Activated T-helper 1 cell treated with anti-CD3 and anti-CD28 coated beads, Interleukin-12 subunit alpha, Interleukin-12 subunit beta, Interleukin-2, Interleukin-4 antibody, amounts not matched to agents 30 ng/mL and 10 ng/mL and 1 ng/mL, durations not matched to agents 14 hours and 24 hours and 36 hours (primary cell): Measurements from ENCODE around the gene CARD14. TPM values are rescaled to one million over a fixed set of nuclear protein-coding genes. Genes with fewer than 3 reads are reported as not detected.

Source experiments
- DNase-seq: peaks from one replicate; pipeline ENCODE4 v3.0.0; 2021; ENCODE audit warnings: low spot score
- H3K27ac Mint-ChIP-seq: one replicate; pipeline ENCODE4 v1.8.0; 2021; ENCODE audit warnings: mild to moderate bottlenecking, mixed read lengths
- H3K27me3 Mint-ChIP-seq: one replicate; pipeline ENCODE4 v1.8.0; 2022; ENCODE audit warnings: mild to moderate bottlenecking, moderate library complexity, mixed read lengths; ENCODE audit not compliant: insufficient read depth
- H3K36me3 Mint-ChIP-seq: one replicate; pipeline ENCODE4 v1.8.0; 2021; ENCODE audit warnings: low read depth, mixed read lengths
- H3K4me1 Mint-ChIP-seq: one replicate; pipeline ENCODE4 v1.8.0; 2021; ENCODE audit warnings: low read depth, mixed read lengths
- H3K4me3 Mint-ChIP-seq: one replicate; pipeline ENCODE4 v1.8.0; 2021; ENCODE audit warnings: mild to moderate bottlenecking, moderate library complexity, mixed read lengths
- H3K9me3 Mint-ChIP-seq: one replicate; pipeline ENCODE4 v1.8.0; 2021; ENCODE audit warnings: mixed read lengths
- intact Hi-C: fragments of 100-400 bp; cut with micrococcal nuclease; formaldehyde crosslinking; loops from one replicate; pipeline ENCODE4 v1.15.1; 2024
- total RNA-seq: library from RNA; stranded (reverse); gene quantifications from 2 replicates; pipeline ENCODE4 v1.2.3, GENCODE V29; 2022

CARD14 gene
- total RNA-seq, 1 donor from 2014 or later = not detected

GRCh38 chr17:80158846-80159245, 11.0 kb upstream of the CARD14 start:
- intact Hi-C loops = no loop called here
- H3K36me3 Mint-ChIP-seq = no peaks in the 10 kb centered on the region
- H3K9me3 Mint-ChIP-seq = peaks cover 21% of the 10 kb centered on the region
- no peak for DNase-seq
- no peak overlapping the region for H3K4me3 Mint-ChIP-seq
- no peaks in the 10 kb centered on the region for H3K4me1 Mint-ChIP-seq
- H3K27me3 Mint-ChIP-seq = peaks cover 21% of the 10 kb centered on the region
- no peak overlapping the region for H3K27ac Mint-ChIP-seq

- Mint-ChIP-seq H3K27me3 (peaks cover 21% of the 10 kb centered on the region), H3K27ac (no peak overlapping the region), H3K9me3 (peaks cover 12% of the 10 kb centered on the region), H3K4me3 (no peak overlapping the region), H3K4me1 (no peaks in the 10 kb centered on the region), H3K36me3 (no peaks in the 10 kb centered on the region)
- intact Hi-C loops = no loop called here
- DNase-seq = no peak
Measured at GRCh38 chr17:80160536-80160935, 9.3 kb upstream of the CARD14 start.

- no peak for DNase-seq
- Mint-ChIP-seq H3K27ac (no peak overlapping the region), H3K4me3 (no peak overlapping the region), H3K9me3 (no peaks in the 10 kb centered on the region), H3K27me3 (peaks cover 21% of the 10 kb centered on the region), H3K36me3 (no peaks in the 10 kb centered on the region), H3K4me1 (no peaks in the 10 kb centered on the region)
- intact Hi-C loops = no loop called here
Measured at GRCh38 chr17:80163336-80163735, 6.5 kb upstream of the CARD14 start.

GRCh38 chr17:80164185-80164584, 5.6 kb upstream of the CARD14 start:
- no peak for DNase-seq
- intact Hi-C loops = no loop called here
- Mint-ChIP-seq H3K27ac (no peak overlapping the region), H3K36me3 (no peaks in the 10 kb centered on the region), H3K4me3 (no peak overlapping the region), H3K9me3 (no peaks in the 10 kb centered on the region), H3K27me3 (peaks cover 20% of the 10 kb centered on the region), H3K4me1 (no peaks in the 10 kb centered on the region)

- H3K36me3 Mint-ChIP-seq = no peaks in the 10 kb centered on the region
- H3K27me3 Mint-ChIP-seq = peaks cover 13% of the 10 kb centered on the region
- DNase-seq = no peak
- intact Hi-C loops = no loop called here
- H3K4me1 Mint-ChIP-seq = no peaks in the 10 kb centered on the region
- H3K27ac Mint-ChIP-seq = no peak overlapping the region
- H3K4me3 Mint-ChIP-seq = no peak overlapping the region
- no peaks in the 10 kb centered on the region for H3K9me3 Mint-ChIP-seq
Measured at GRCh38 chr17:80166446-80166845, 3.4 kb upstream of the CARD14 start.

- no peak overlapping the region for H3K27ac Mint-ChIP-seq
- H3K4me1 Mint-ChIP-seq = no peaks in the 10 kb centered on the region
- H3K36me3 Mint-ChIP-seq = no peaks in the 10 kb centered on the region
- peaks cover 15% of the 10 kb centered on the region for H3K27me3 Mint-ChIP-seq
- intact Hi-C loops = no loop called here
- DNase-seq = no peak
- H3K4me3 Mint-ChIP-seq = no peak overlapping the region
- H3K9me3 Mint-ChIP-seq = no peaks in the 10 kb centered on the region
Measured at GRCh38 chr17:80168371-80168770, 1.5 kb upstream of the CARD14 start.

GRCh38 chr17:80169107-80169506, 723 bp upstream of the CARD14 start:
- Mint-ChIP-seq H3K4me3 (no peak overlapping the region), H3K36me3 (no peaks in the 10 kb centered on the region), H3K27ac (no peak overlapping the region), H3K9me3 (no peaks in the 10 kb centered on the region), H3K4me1 (no peaks in the 10 kb centered on the region), H3K27me3 (peaks cover 15% of the 10 kb centered on the region)
- DNase-seq = no peak
- intact Hi-C loops = no loop called here

- Mint-ChIP-seq H3K27ac (no peak overlapping the region), H3K4me1 (no peaks in the 10 kb centered on the region), H3K36me3 (no peaks in the 10 kb centered on the region), H3K27me3 (peaks cover 15% of the 10 kb centered on the region), H3K9me3 (no peaks in the 10 kb centered on the region), H3K4me3 (no peak overlapping the region)
- no peak for DNase-seq
- intact Hi-C loops = no loop called here
Measured at GRCh38 chr17:80171681-80172080, 1.9 kb downstream of the CARD14 start.

GRCh38 chr17:80173126-80173525, 3.3 kb downstream of the CARD14 start:
- Mint-ChIP-seq H3K27ac (no peak overlapping the region), H3K27me3 (peaks cover 10% of the 10 kb centered on the region), H3K4me1 (no peaks in the 10 kb centered on the region), H3K36me3 (no peaks in the 10 kb centered on the region), H3K9me3 (no peaks in the 10 kb centered on the region), H3K4me3 (no peak overlapping the region)
- DNase-seq = no peak
- intact Hi-C loops = no loop called here

GRCh38 chr17:80173916-80174315, 4.1 kb downstream of the CARD14 start:
- H3K9me3 Mint-ChIP-seq = no peaks in the 10 kb centered on the region
- H3K27me3 Mint-ChIP-seq = peaks cover 11% of the 10 kb centered on the region
- no peak overlapping the region for H3K27ac Mint-ChIP-seq

GRCh38 chr17:80176757-80177156, 6.9 kb downstream of the CARD14 start:
- Mint-ChIP-seq H3K36me3 (no peaks in the 10 kb centered on the region), H3K4me3 (no peak overlapping the region), H3K9me3 (no peaks in the 10 kb centered on the region), H3K27ac (no peak overlapping the region), H3K27me3 (peaks cover 8% of the 10 kb centered on the region), H3K4me1 (no peaks in the 10 kb centered on the region)
- intact Hi-C loops = no loop called here
- no peak for DNase-seq

More at GRCh38 chr17:80173916-80174315, 4.1 kb downstream of the CARD14 start:
- Mint-ChIP-seq H3K36me3 (no peaks in the 10 kb centered on the region), H3K4me1 (no peaks in the 10 kb centered on the region), H3K4me3 (no peak overlapping the region)
- intact Hi-C loops = no loop called here
- no peak for DNase-seq

GRCh38 chr17:80177986-80178595, 8.3 kb downstream of the CARD14 start:
- no peaks in the 10 kb centered on the region for H3K36me3 Mint-ChIP-seq
- no peak overlapping the region for H3K4me3 Mint-ChIP-seq
- intact Hi-C loops = no loop called here
- no peak overlapping the region for H3K27ac Mint-ChIP-seq
- peaks cover 4% of the 10 kb centered on the region for H3K27me3 Mint-ChIP-seq
- H3K9me3 Mint-ChIP-seq = no peaks in the 10 kb centered on the region
- no peaks in the 10 kb centered on the region for H3K4me1 Mint-ChIP-seq
- DNase-seq = no peak

GRCh38 chr17:80180192-80180591, 10.4 kb downstream of the CARD14 start:
- Mint-ChIP-seq H3K4me1 (no peaks in the 10 kb centered on the region), H3K9me3 (no peaks in the 10 kb centered on the region), H3K36me3 (no peaks in the 10 kb centered on the region), H3K27me3 (peaks cover 3% of the 10 kb centered on the region), H3K27ac (no peak overlapping the region), H3K4me3 (no peak overlapping the region)
- no peak for DNase-seq
- intact Hi-C loops = no loop called here

- no peaks in the 10 kb centered on the region for H3K36me3 Mint-ChIP-seq
- intact Hi-C loops = no loop called here
- no peaks in the 10 kb centered on the region for H3K9me3 Mint-ChIP-seq
- no peaks in the 10 kb centered on the region for H3K4me1 Mint-ChIP-seq
- peaks cover 3% of the 10 kb centered on the region for H3K27me3 Mint-ChIP-seq
- H3K27ac Mint-ChIP-seq = no peak overlapping the region
- DNase-seq = no peak
- no peak overlapping the region for H3K4me3 Mint-ChIP-seq
Measured at GRCh38 chr17:80181431-80181830, 11.6 kb downstream of the CARD14 start.
